IMR-90 (cell line): ENCODE results near the gene ZBED1. TPM values are rescaled to one million over a fixed set of nuclear protein-coding genes. Genes with fewer than 3 reads are reported as not detected.
"Not testable (repeated sequence)": the region's sequence is repeated elsewhere in the genome, so short reads cannot be mapped to it uniquely, and the experiment has no call there.

ENCODE experiments used
- ATAC-seq: fragments of 200-7000 bp; cut with Tn5 transposase; 2 replicates; pipeline ENCODE4 v1.9.1; 2020; ENCODE audit warnings: low read depth, mild to moderate bottlenecking, moderate library complexity
- BruUV-seq: library from RNA; stranded (reverse); fragments of 400-500 nt; replicated peaks from 2 replicates; lab custom pipeline; 2021; lab: Mats Ljungman, UMichigan
- CTCF ChIA-PET: fragments of 300-600 bp; formaldehyde crosslinking; extraction: SDS; loops from one replicate; lab custom pipeline; 2021; ENCODE audit warnings: antibody characterized with exemption; lab: Yijun Ruan, JAX
- POLR2A ChIA-PET: fragments of 300-600 bp; sonication (Branson Sonifier 250); formaldehyde crosslinking; loops from one replicate; lab custom pipeline; 2022; ENCODE audit warnings: antibody characterized with exemption; ENCODE audit not compliant: unreplicated experiment; lab: Charles Lee
- DNase-seq: peaks from one replicate; pipeline ENCODE4 v3.0.0; 2013
- H2AFZ ChIP-seq: replicated peaks from 2 replicates; pipeline ENCODE3; 2013; ENCODE audit warnings: low read length, mild to moderate bottlenecking; ENCODE audit not compliant: poor library complexity
- H2AK5ac ChIP-seq: 2 replicates; pipeline ENCODE4 v1.6.1; 2013; ENCODE audit warnings: low read depth, low read length, inconsistent platforms
- H2AK9ac ChIP-seq: replicated peaks from 2 replicates; pipeline ENCODE3; 2013; ENCODE audit warnings: mild to moderate bottlenecking, low read depth, low read length, moderate library complexity; ENCODE audit not compliant: poor library complexity
- H2BK120ac ChIP-seq: 2 replicates; pipeline ENCODE4 v1.6.1; 2013; ENCODE audit warnings: low read depth, low read length, inconsistent platforms
- H2BK15ac ChIP-seq: 3 replicates; pipeline ENCODE4 v1.6.1; 2013; ENCODE audit warnings: low read depth, low read length, inconsistent platforms
- H2BK20ac ChIP-seq: 2 replicates; pipeline ENCODE4 v1.6.1; 2013; ENCODE audit warnings: low read depth, mild to moderate bottlenecking, inconsistent platforms, low read length, moderate library complexity
- H2BK5ac ChIP-seq: 2 replicates; pipeline ENCODE4 v1.6.1; 2013; ENCODE audit warnings: mild to moderate bottlenecking, low read depth, low read length, inconsistent platforms; ENCODE audit not compliant: poor library complexity, severe bottlenecking
- H3K14ac ChIP-seq: replicated peaks from 2 replicates; pipeline ENCODE4 v1.6.1; 2013; ENCODE audit warnings: low read depth, low read length, inconsistent platforms
- H3K18ac ChIP-seq: 2 replicates; pipeline ENCODE4 v1.6.1; 2013; ENCODE audit warnings: low read depth, low read length, control low read depth
- H3K23ac ChIP-seq: 2 replicates; pipeline ENCODE4 v1.6.1; 2013; ENCODE audit warnings: low read depth, low read length, inconsistent platforms
- H3K27ac ChIP-seq: 2 replicates; pipeline ENCODE4 v1.5.1; 2013; ENCODE audit warnings: mild to moderate bottlenecking, control low read depth, low read length; ENCODE audit not compliant: insufficient read depth
- H3K27me3 ChIP-seq: 2 replicates; pipeline ENCODE4 v1.6.1; 2013; ENCODE audit warnings: low read length; ENCODE audit not compliant: control insufficient read depth, insufficient read depth
- H3K36me3 ChIP-seq: 2 replicates; pipeline ENCODE4 v1.6.1; 2013; ENCODE audit warnings: low read length, mixed read lengths; ENCODE audit not compliant: control insufficient read depth, insufficient read depth
- H3K4ac ChIP-seq: 2 replicates; pipeline ENCODE4 v1.6.1; 2013; ENCODE audit warnings: low read depth, low read length, inconsistent platforms
- H3K4me1 ChIP-seq: 2 replicates; pipeline ENCODE4 v1.6.1; 2013; ENCODE audit warnings: low read length, mixed read lengths; ENCODE audit not compliant: control insufficient read depth, insufficient read depth
- H3K4me2 ChIP-seq: 2 replicates; pipeline ENCODE4 v1.6.1; 2013; ENCODE audit warnings: low read depth, mild to moderate bottlenecking, control low read depth, low read length, moderate library complexity
- H3K4me3 ChIP-seq: 2 replicates; pipeline ENCODE4 v1.5.1; 2013; ENCODE audit warnings: low read depth, mild to moderate bottlenecking, control low read depth, low read length, moderate library complexity; ENCODE audit not compliant: insufficient read depth
- H3K56ac ChIP-seq: 2 replicates; pipeline ENCODE4 v1.6.1; 2013; ENCODE audit warnings: low read length, inconsistent platforms; ENCODE audit not compliant: insufficient read depth; ENCODE audit errors: extremely low read depth
- H3K79me1 ChIP-seq, 2 experiments: 2 replicates each; pipeline ENCODE4 v1.6.1; 2013; ENCODE audit warnings: low read length in 2 of 2, inconsistent platforms in 1 of 2, low read depth in 1 of 2
- H3K9ac ChIP-seq: 2 replicates; pipeline ENCODE4 v1.6.1; 2013; ENCODE audit warnings: low read depth, low read length, control low read depth
- H3K9me1 ChIP-seq: 2 replicates; pipeline ENCODE4 v1.6.1; 2013; ENCODE audit warnings: low read length, inconsistent platforms; ENCODE audit not compliant: insufficient read depth
- H3K9me3 ChIP-seq: 2 replicates; pipeline ENCODE4 v1.6.1; 2013; ENCODE audit warnings: low read length; ENCODE audit not compliant: control insufficient read depth, insufficient read depth
- H4K20me1 ChIP-seq: 2 replicates; pipeline ENCODE4 v1.6.1; 2013; ENCODE audit warnings: low read length, inconsistent platforms; ENCODE audit not compliant: insufficient read depth
- H4K5ac ChIP-seq: 2 replicates; pipeline ENCODE4 v1.6.1; 2013; ENCODE audit warnings: mild to moderate bottlenecking, low read depth, low read length, control low read depth
- H4K8ac ChIP-seq, 2 experiments: 2 replicates each; pipeline ENCODE4 v1.6.1; 2013; ENCODE audit warnings: low read depth in 2 of 2, low read length in 2 of 2, control low read depth in 1 of 2, inconsistent platforms in 1 of 2
- H4K91ac ChIP-seq: 2 replicates; pipeline ENCODE4 v1.6.1; 2013; ENCODE audit warnings: low read depth, low read length, inconsistent platforms; ENCODE audit not compliant: insufficient read depth
- BHLHE40 ChIP-seq: fragments of 150-350 bp; IDR thresholded peaks from 2 replicates; pipeline ENCODE4 v1.6.1; 2016; ENCODE audit warnings: mild to moderate bottlenecking, low read depth, low read length
- CHD1 ChIP-seq: IDR thresholded peaks from 2 replicates; pipeline ENCODE4 v1.6.1; 2012; ENCODE audit warnings: low read depth, low read length, improper control_type of control experiment
- CTCF ChIP-seq: conservative IDR thresholded peaks from 2 replicates; pipeline ENCODE4 v1.5.1; 2012; ENCODE audit warnings: mild to moderate bottlenecking, low read depth, low read length, improper control_type of control experiment
- MAFK ChIP-seq: IDR thresholded peaks from 2 replicates; pipeline ENCODE4 v1.6.1; 2012; ENCODE audit warnings: low read depth, low read length, improper control_type of control experiment
- POLR2A ChIP-seq: IDR thresholded peaks from 2 replicates; pipeline ENCODE4 v1.6.1; 2012; ENCODE audit warnings: mild to moderate bottlenecking, low read depth, low read length
- RFX5 ChIP-seq: IDR thresholded peaks from 2 replicates; pipeline ENCODE4 v1.8.0; 2012; ENCODE audit warnings: low read depth, mild to moderate bottlenecking, low read length, moderate library complexity
- SMC3 ChIP-seq: fragments of 150-350 bp; IDR thresholded peaks from 2 replicates; pipeline ENCODE4 v1.6.1; 2016; ENCODE audit warnings: low read depth, mild to moderate bottlenecking, antibody characterized with exemption, low read length, moderate library complexity
- WGBS, 2 experiments: methylation state at CpG; one replicate each; pipeline versions ENCODE4 v1.1.5 to v1.1.7; 2013; ENCODE audit warnings: missing lambda C conversion rate in 2 of 2; ENCODE audit not compliant: insufficient read length in 1 of 2; ENCODE audit errors: extremely low coverage in 2 of 2; 5-methylcytosine and 5-hydroxymethylcytosine counted together
- dilution Hi-C: fragments of 300-500 bp; cut with HindIII; formaldehyde crosslinking; loops from one replicate; pipeline ENCODE4 v1.14.3; 2018; ENCODE audit warnings: low sequenced_read_pairs; ENCODE audit not compliant: unreplicated experiment
- in situ Hi-C: fragments of 300-500 bp; cut with MboI; formaldehyde crosslinking; loops from 3 replicates; pipeline ENCODE4 v1.14.3; 2019; ENCODE audit warnings: low sequenced_read_pairs, inconsistent platforms, mixed read lengths
- intact Hi-C: fragments of 100-400 bp; cut with micrococcal nuclease; formaldehyde crosslinking; loops from 2 replicates; pipeline ENCODE4 v1.10.0; 2022
- polyA plus RNA-seq, 3 experiments: library from polyadenylated mRNA; depleted of rRNA; stranded (reverse); fragments of >200 nt; gene quantifications; 2 replicates each; pipeline ENCODE4 v1.2.3, GENCODE V29; 2012; ENCODE audit warnings: low replicate concordance in 1 of 3
- total RNA-seq: library from RNA; depleted of rRNA; stranded (reverse); fragments of >200 nt; gene quantifications from 2 replicates; pipeline ENCODE4 v1.2.3, GENCODE V29; 2012

The ZBED1 gene
- total and polyA plus RNA-seq, 2 of the 4 experiments (the other 2 are of a cell fraction): 13.1 to 21.5 TPM

- Histone ChIP-seq H3K4me2 (no peak overlapping the region), H3K9ac (no peak overlapping the region), H3K23ac (no peak overlapping the region), H3K79me1 (peaks cover 53 to 71% of the 10 kb centered on the region in 2 experiments), H3K4me1 (no peaks in the 10 kb centered on the region), H2AK5ac (no peak overlapping the region), H4K91ac (no peak overlapping the region), H3K27ac (no peak overlapping the region), H4K20me1 (peaks cover 53% of the 10 kb centered on the region), H3K27me3 (no peaks in the 10 kb centered on the region), H3K36me3 (peaks cover 2% of the 10 kb centered on the region; the same call in 1 of the 2 replicates), H2AK9ac (no peak overlapping the region), H3K4me3 (no peak overlapping the region), H4K8ac (no peak overlapping the region), H2BK120ac (no peak overlapping the region), H2BK20ac (no peak overlapping the region), H3K9me1 (peaks cover 31% of the 10 kb centered on the region), H2BK15ac (no peak overlapping the region), H3K4ac (no peak overlapping the region), H2BK5ac (no peak overlapping the region), H2AFZ (no peak overlapping the region), H4K5ac (no peak overlapping the region), H3K56ac (no peak overlapping the region), H3K9me3 (no peaks in the 10 kb centered on the region), H3K14ac (no peak overlapping the region), H3K18ac (no peak overlapping the region)
- in situ Hi-C loops: no loop called here
- DNase-seq (no peak), ATAC-seq (no peak)
- BruUV-seq: no TSS peak
- TF ChIP-seq BHLHE40 (no peak), SMC3 (no peak), MAFK (no peak), POLR2A (no peak), CTCF (no peak), CHD1 (no peak), RFX5 (no peak)
- ChIA-PET POLR2A (no interaction called here), CTCF (no interaction called here)
- 84% methylated on average over 15 of the region's 20 CpGs; no CpG with 5 or more reads in 1 of the 2 experiments for WGBS, 2 experiments
- dilution Hi-C loops: no loop called here
- intact Hi-C loops: no loop called here
Observed at GRCh38 chrX:2474280-2474962, 26.4 kb downstream of the ZBED1 start.

GRCh38 chrX:2473064-2473463 is 27.7 kb downstream of the ZBED1 start:
- H3K9me3 ChIP-seq, H3K18ac ChIP-seq, H4K8ac ChIP-seq, H2BK120ac ChIP-seq, H3K27me3 ChIP-seq, H3K4me3 ChIP-seq, CTCF ChIA-PET, dilution Hi-C loops, H2AK9ac ChIP-seq, H2AFZ ChIP-seq, H2AK5ac ChIP-seq, H2BK20ac ChIP-seq, H3K23ac ChIP-seq, H3K36me3 ChIP-seq, BruUV-seq, H3K14ac ChIP-seq, H3K4me2 ChIP-seq, in situ Hi-C loops, intact Hi-C loops, ATAC-seq, POLR2A ChIA-PET, H3K4me1 ChIP-seq, DNase-seq, H2BK15ac ChIP-seq, H3K9ac ChIP-seq, H3K56ac ChIP-seq, H3K4ac ChIP-seq, H3K27ac ChIP-seq, H2BK5ac ChIP-seq, H4K91ac ChIP-seq, H4K5ac ChIP-seq: not testable (repeated sequence)
- peaks cover 27% of the 10 kb centered on the region for H3K9me1 ChIP-seq
- WGBS, 2 experiments: 70% methylated on average over 2 of the region's 15 CpGs; no CpG with 5 or more reads in 1 of the 2 experiments
- H3K79me1 ChIP-seq: peaks cover 52 to 70% of the 10 kb centered on the region in 2 experiments
- peaks cover 53% of the 10 kb centered on the region for H4K20me1 ChIP-seq
